Urothelium cell line (cell line): ENCODE measurements around the gene PARD3B.
A peak's percentile ranks its signal among the peaks of the same experiment; 100 is the strongest.

ENCODE experiments used
- DNase-seq: peaks from one replicate; pipeline ENCODE4 v3.0.0; 2011; ENCODE audit warnings: low spot score, mixed read lengths
- FAIRE-seq: peaks from 2 replicates; lab custom pipeline; 2011; peaks lifted over from hg19 to GRCh38; lab: Jason Lieb, UNC

PARD3B gene

GRCh38 chr2:205619600-205619999 lies 1074.3 kb downstream of the PARD3B start:
- no peak for FAIRE-seq
- no peak for DNase-seq

GRCh38 chr2:205627085-205627484 lies 1081.8 kb downstream of the PARD3B start:
- FAIRE-seq (no peak), DNase-seq (no peak)

DNA sequence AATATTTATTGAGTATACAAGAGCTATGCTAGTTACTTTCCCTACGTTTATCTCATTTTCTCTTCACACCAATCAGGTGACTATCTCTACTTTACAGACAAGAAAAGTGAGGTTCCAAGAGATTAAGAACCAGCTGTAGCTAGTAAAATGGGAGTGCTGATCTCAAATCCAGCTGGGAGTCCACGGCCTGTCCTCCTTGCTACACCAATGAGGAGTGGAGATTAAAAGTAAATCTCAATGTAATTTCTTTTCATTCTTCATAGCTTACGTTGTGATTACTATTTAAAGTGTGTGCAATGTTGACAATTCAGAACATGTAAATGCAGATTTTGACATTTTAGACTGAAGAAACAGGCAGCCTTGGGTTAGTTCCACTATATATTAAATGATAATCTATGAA lies 1083.1 kb downstream of the PARD3B start:
- no peak for FAIRE-seq
- DNase-seq: no peak

- FAIRE-seq: no peak
- DNase-seq: no peak
Measured at GRCh38 chr2:205629091-205629776, 1084.0 kb downstream of the PARD3B start.

- DNase-seq (no peak), FAIRE-seq (no peak)
Measured at GRCh38 chr2:205633994-205634393, 1088.7 kb downstream of the PARD3B start.

- FAIRE-seq (no peak), DNase-seq (no peak)
Measured at GRCh38 chr2:205636549-205637319, 1091.5 kb downstream of the PARD3B start.

DNA sequence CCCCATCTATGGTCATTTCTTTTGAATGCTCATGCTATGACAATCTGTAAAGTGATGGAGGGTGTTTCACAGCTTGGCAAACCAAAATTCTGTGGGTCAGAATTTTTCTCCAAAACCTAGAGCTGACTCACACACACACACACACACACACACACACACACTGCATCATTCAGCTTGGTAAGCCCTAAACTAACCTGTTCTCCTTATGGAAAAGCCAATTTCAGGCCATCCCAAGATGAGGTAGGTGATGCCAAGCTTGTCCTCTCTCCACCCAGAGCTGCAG lies 1092.0 kb downstream of the PARD3B start:
- FAIRE-seq (no peak), DNase-seq (no peak)

- FAIRE-seq (no peak), DNase-seq (no peak)
Measured at GRCh38 chr2:205637779-205638503, 1092.7 kb downstream of the PARD3B start.

DNA sequence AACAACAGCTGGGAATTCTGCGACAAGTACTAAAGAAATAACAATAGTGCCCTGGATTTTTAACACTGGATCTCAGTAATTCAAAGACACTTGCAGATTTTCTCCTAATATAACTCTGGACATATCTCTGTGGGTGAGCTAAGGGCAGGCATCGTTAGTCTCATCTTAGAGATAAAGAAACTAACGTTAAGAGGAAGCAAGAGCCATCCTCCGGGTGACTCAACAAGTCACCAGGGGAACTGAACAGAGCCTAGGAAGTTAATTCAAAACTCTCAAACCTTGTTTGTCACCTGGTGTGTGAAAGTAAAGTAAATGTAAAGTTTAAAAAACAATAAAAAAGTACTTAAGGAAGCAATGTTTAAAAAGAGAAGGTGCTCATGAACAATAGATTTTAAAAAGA lies 1095.4 kb downstream of the PARD3B start:
- DNase-seq (no peak), FAIRE-seq (no peak)

GRCh38 chr2:205642599-205643356 lies 1097.5 kb downstream of the PARD3B start:
- DNase-seq: no peak
- FAIRE-seq: no peak

GRCh38 chr2:205643391-205643885 lies 1098.2 kb downstream of the PARD3B start:
- FAIRE-seq: no peak
- DNase-seq: no peak

- no peak for FAIRE-seq
- peak; percentile 63 for DNase-seq
Measured at GRCh38 chr2:205644018-205644417, 1098.7 kb downstream of the PARD3B start.

GRCh38 chr2:205646680-205647079 lies 1101.4 kb downstream of the PARD3B start:
- DNase-seq: no peak
- FAIRE-seq: no peak

- peak; percentile 31 for DNase-seq
- no peak for FAIRE-seq
Measured at GRCh38 chr2:205650450-205650849, 1105.2 kb downstream of the PARD3B start.

- DNase-seq (no peak), FAIRE-seq (no peak)
Measured at GRCh38 chr2:205650931-205651330, 1105.7 kb downstream of the PARD3B start.

DNA sequence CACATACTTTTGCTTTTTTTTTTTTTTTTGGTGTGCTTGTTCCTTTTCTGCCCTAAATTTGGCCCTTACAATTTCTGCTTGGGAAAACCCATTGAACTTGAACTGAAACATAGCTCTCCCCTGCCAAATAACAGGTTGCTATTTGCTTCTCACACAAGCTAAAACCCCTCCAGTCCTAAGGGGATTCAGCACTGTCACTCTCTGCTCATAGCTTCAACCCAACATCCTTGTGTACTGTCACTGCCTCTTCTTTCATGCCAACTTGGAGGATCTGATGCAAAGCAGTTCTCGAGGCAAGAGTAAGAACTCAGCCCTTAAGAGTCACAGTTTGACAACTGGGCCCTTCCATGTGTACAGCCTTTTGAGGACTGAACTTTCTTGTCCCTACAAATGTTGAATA lies 1106.4 kb downstream of the PARD3B start:
- DNase-seq (no peak), FAIRE-seq (no peak)

DNA sequence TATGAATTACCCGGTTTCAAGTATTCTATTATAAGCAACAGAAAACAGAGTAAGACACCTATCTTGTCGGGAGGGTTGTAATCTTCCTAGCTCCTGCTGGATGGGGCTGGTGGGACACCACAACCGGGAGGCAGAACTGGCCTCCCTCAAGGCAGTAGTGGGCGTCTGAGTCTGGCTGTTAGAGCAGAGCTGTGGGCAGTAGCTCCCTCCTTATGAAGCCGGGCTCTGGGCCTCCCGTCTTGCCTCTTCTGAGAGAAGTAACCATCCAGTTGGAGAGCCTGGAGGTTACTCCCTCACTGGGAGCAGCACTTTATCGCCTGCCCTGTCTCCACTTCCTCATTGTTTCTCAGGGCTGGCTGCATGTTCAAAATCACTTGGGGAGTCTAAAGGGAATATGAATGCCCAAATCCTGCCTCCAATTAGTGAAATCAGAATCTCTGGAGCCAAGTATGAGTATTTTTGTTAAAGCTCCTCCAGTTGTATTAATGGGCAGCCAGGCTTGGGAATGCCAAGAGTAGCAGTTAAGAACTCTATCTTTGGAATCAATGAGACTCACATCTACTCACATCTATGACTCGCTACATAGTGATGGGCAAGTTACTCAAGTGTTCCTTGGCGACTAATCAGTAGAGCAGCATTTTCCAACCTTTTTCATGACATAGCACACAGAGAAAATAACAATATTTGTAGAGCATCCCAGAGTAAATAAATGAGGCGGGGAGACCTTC lies 1109.8 kb downstream of the PARD3B start:
- DNase-seq (peak; percentile 53), FAIRE-seq (no peak)

DNA sequence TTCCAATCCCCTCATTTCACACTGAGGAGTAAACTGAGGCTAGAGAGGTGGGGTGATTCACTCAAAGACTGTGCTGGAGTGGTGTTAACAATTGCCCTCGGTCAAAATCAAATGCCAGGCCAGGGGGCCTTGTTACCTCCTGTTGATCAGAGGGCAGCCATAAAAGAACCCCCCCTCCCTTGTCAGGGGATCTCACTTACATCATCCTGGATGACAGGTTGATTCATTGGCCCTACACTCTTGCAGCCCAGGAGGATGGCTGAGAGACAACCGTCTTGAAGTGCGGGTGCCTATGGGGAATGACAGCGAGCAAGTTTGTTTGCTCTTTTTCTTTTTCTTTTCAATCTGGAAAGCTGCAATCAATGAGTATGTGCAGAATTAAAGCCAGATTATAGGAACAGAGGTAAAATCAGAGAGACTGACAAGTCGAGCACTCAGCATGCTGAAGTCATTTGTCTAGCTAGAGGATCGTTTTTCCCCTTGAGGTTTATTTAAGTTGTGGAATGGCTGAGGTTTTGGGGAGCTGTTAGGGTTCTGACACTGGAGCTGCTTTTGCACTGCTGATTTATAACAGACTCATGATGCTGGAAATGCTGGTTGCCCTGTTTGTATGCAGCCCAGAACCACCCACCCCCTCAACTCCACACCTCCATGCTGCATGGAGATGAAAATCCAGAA lies 1110.6 kb downstream of the PARD3B start:
- DNase-seq: no peak
- FAIRE-seq: no peak

GRCh38 chr2:205656461-205656860 lies 1111.2 kb downstream of the PARD3B start:
- DNase-seq: no peak
- no peak for FAIRE-seq

GRCh38 chr2:205656941-205657340 lies 1111.7 kb downstream of the PARD3B start:
- DNase-seq (no peak), FAIRE-seq (no peak)
